Measurements from ENCODE around the gene MTMR10. TPM values are rescaled to one million over a fixed set of nuclear protein-coding genes. Genes with fewer than 3 reads are reported as not detected.

Gene MTMR10
- total RNA-seq, 4 donors from 2014 or later: 36.2 to 64.8 (median 45.9) TPM

GRCh38 chr15:30990446-30991254, 778 bp downstream of the MTMR10 start:
- no peak for TF ChIP-seq CTCF (IDR thresholded peaks at IDR 0.05)
- TF ChIP-seq POLR2A (IDR thresholded peaks at IDR 0.05): no peak
- Histone ChIP-seq H3K36me3 (no peaks in the 10 kb centered on the region), H3K27me3 (no peaks in the 10 kb centered on the region), H3K27ac (peak overlapping the region; percentile 96 to 98 (median 97)), H3K4me3 (replicated peaks in 1 of 3) (peak overlapping the region; percentile 29 to 89 (median 63)), H3K4me1 (peaks cover 21 to 28% of the 10 kb centered on the region in 2 donors), H3K9me3 (no peaks in the 10 kb centered on the region)
- intact Hi-C loops (cut with DNase I): loop anchor here (10.0 kb wide), 1 partner anchor 86 kb away; the partner anchor contains the start of gene FAN1
- WGBS, 2 donors: 4 to 5% methylated on average over 24 of the region's 24 CpGs
- DNase-seq: peak in 1 of 2 donors; percentile 28

GRCh38 chr15:30990036-30990435, 1.4 kb downstream of the MTMR10 start:
- H3K9me3 ChIP-seq: no peaks in the 10 kb centered on the region
- H3K27ac ChIP-seq: peak overlapping the region in 2 of 3 donors; percentile 4 to 96
- WGBS, 2 donors: 61 to 84% methylated on average over 2 of the region's 2 CpGs
- no peaks in the 10 kb centered on the region for H3K36me3 ChIP-seq
- intact Hi-C loops (cut with DNase I): loop anchor here (10.0 kb wide), 1 partner anchor 85 kb away; the partner anchor contains the start of gene FAN1
- H3K4me1 ChIP-seq: peaks cover 27 to 34% of the 10 kb centered on the region in 2 donors
- TF ChIP-seq CTCF (IDR thresholded peaks at IDR 0.05) (no peak), POLR2A (IDR thresholded peaks at IDR 0.05) (no peak)
- peak overlapping the region in 2 of 3 donors; percentile 8 to 29 for H3K4me3 ChIP-seq (replicated peaks in 1 of 3)
- no peak for DNase-seq
- H3K27me3 ChIP-seq: no peaks in the 10 kb centered on the region

- DNase-seq: peak; percentile 49 to 59
- peak overlapping the region; percentile 27 to 43 (median 34) for H3K27ac ChIP-seq
- no peaks in the 10 kb centered on the region for H3K27me3 ChIP-seq
- no peak for TF ChIP-seq POLR2A (IDR thresholded peaks at IDR 0.05)
- no peak for TF ChIP-seq CTCF (IDR thresholded peaks at IDR 0.05)
- WGBS, 2 donors: 30 to 32% methylated on average over 3 of the region's 3 CpGs
- no peak overlapping the region for H3K4me3 ChIP-seq (replicated peaks in 1 of 3)
- intact Hi-C loops (cut with DNase I): no loop called here
- H3K4me1 ChIP-seq: peaks cover 34 to 45% of the 10 kb centered on the region in 2 donors
- no peaks in the 10 kb centered on the region for H3K36me3 ChIP-seq
- no peaks in the 10 kb centered on the region for H3K9me3 ChIP-seq
These were observed 6.3 kb downstream of the MTMR10 start for GRCh38 chr15:30985081-30985531.

- Histone ChIP-seq H3K4me1 (peaks cover 34 to 45% of the 10 kb centered on the region in 2 donors), H3K27me3 (no peaks in the 10 kb centered on the region), H3K9me3 (no peaks in the 10 kb centered on the region), H3K36me3 (no peaks in the 10 kb centered on the region), H3K27ac (peak overlapping the region; percentile 27 to 43 (median 34)), H3K4me3 (replicated peaks in 1 of 3) (no peak overlapping the region)
- DNase-seq: peak in 1 of 2 donors; percentile 5
- intact Hi-C loops (cut with DNase I): no loop called here
- TF ChIP-seq CTCF (IDR thresholded peaks at IDR 0.05) (no peak), POLR2A (IDR thresholded peaks at IDR 0.05) (no peak)
- WGBS, 2 donors: 36 to 49% methylated on average over 6 of the region's 6 CpGs
These were observed 6.9 kb downstream of the MTMR10 start for GRCh38 chr15:30984542-30984941.

- WGBS, 2 donors: 72 to 81% methylated on average over 3 of the region's 3 CpGs
- intact Hi-C loops (cut with DNase I): no loop called here
- Histone ChIP-seq H3K9me3 (no peaks in the 10 kb centered on the region), H3K27me3 (no peaks in the 10 kb centered on the region), H3K4me3 (replicated peaks in 1 of 3) (no peak overlapping the region), H3K36me3 (no peaks in the 10 kb centered on the region), H3K4me1 (peaks cover 36 to 47% of the 10 kb centered on the region in 2 donors), H3K27ac (peak overlapping the region in 2 of 3 donors; percentile 12 to 43)
- TF ChIP-seq POLR2A (IDR thresholded peaks at IDR 0.05) (no peak), CTCF (IDR thresholded peaks at IDR 0.05) (no peak)
- DNase-seq: no peak
These were observed 7.3 kb downstream of the MTMR10 start for GRCh38 chr15:30984118-30984517.
